Esophagus squamous epithelium (tissue), 5 donors: Measurements from ENCODE around the gene FNDC8. TPM values are rescaled to one million over a fixed set of nuclear protein-coding genes. Genes with fewer than 3 reads are reported as not detected.

Experiments used
- DNase-seq: peaks from one replicate; lab custom pipeline; 2025; lab: John Stamatoyannopoulos, UW
- H3K27ac ChIP-seq, 4 donors: fragments of 200-600 bp; sonication (generic); one replicate each; pipeline ENCODE4 v1.5.1; 2016 to 2019; ENCODE audit warnings: mild to moderate bottlenecking in 1 of 4
- H3K27me3 ChIP-seq, 4 donors: fragments of 200-600 bp; sonication (generic); 1 replicate in 3 of 4; 2 replicates in 1 of 4; pipeline versions ENCODE4 v1.5.1 to v1.6.0; 2017 to 2021; ENCODE audit warnings: antibody characterized with exemption in 1 of 4
- H3K36me3 ChIP-seq, 3 donors: fragments of 200-600 bp; sonication (generic); one replicate each; pipeline ENCODE4 v1.5.1; 2016 to 2019
- H3K4me1 ChIP-seq, 3 donors: fragments of 200-600 bp; sonication (generic); one replicate each; pipeline ENCODE4 v1.5.1; 2017 to 2019
- H3K4me3 ChIP-seq, 4 donors: fragments of 200-600 bp; sonication (generic); 1 replicate in 3 of 4; 2 replicates in 1 of 4; pipeline ENCODE4 v1.5.1; 2016 to 2019; ENCODE audit warnings: mild to moderate bottlenecking in 2 of 4, moderate library complexity in 1 of 4
- H3K9me3 ChIP-seq, 3 donors: fragments of 200-600 bp; sonication (generic); one replicate each; pipeline ENCODE4 v1.5.1; 2016 to 2019
- CTCF ChIP-seq, 6 experiments: fragments of 450-650 bp in 4 of 6; fragments of 200-600 bp in 2 of 6; sonication (generic) in 2 of 6; IDR thresholded peaks; one replicate each; pipeline ENCODE4 v1.5.1; 2016 to 2019; ENCODE audit warnings: antibody characterized with exemption in 6 of 6, mild to moderate bottlenecking in 4 of 6, moderate library complexity in 4 of 6
- POLR2A ChIP-seq, 4 donors: fragments of 450-650 bp; IDR thresholded peaks; one replicate each; pipeline ENCODE4 v1.6.1; 2017; ENCODE audit warnings: antibody characterized with exemption in 4 of 4, mild to moderate bottlenecking in 4 of 4, moderate library complexity in 3 of 4
- WGBS, 2 donors: methylation state at CpG; one replicate each; pipeline ENCODE4 v1.1.5; 2018; 5-methylcytosine and 5-hydroxymethylcytosine counted together
- intact Hi-C: fragments of 100-400 bp; cut with DNase I; formaldehyde crosslinking; loops from one replicate; pipeline ENCODE4 v1.15.0; 2022
- total RNA-seq, 4 donors: library from RNA; depleted of rRNA; stranded (reverse); fragments of >200 nt; gene quantifications; one replicate each; pipeline ENCODE4 v1.1.0, GENCODE V29; 2016
- donor health status: DM: yes; HTN: yes; CAD: no.

The FNDC8 gene
- total RNA-seq, 4 donors from 2014 or later = not detected

GRCh38 chr17:35119370-35120165, 1.8 kb upstream of the FNDC8 start, which contains the start of gene RAD51D:
Gene RAD51D, minus strand, starts transcription at chr17:35119860. Its CDS starts 247 bp downstream, at chr17:35119613.
- WGBS, 2 donors = 1 to 3% methylated on average over 12 to 16 of the region's 72 CpGs
- Histone ChIP-seq H3K4me1 (peaks cover 6 to 35% (median 11%) of the 10 kb centered on the region in 3 donors), H3K27ac (peak within 1 kb of the TSS; percentile 79 to 87 (median 82)), H3K9me3 (no peaks in the 10 kb centered on the region), H3K36me3 (no peaks in the 10 kb centered on the region), H3K4me3 (peak within 1 kb of the TSS; percentile 63 to 88 (median 69)), H3K27me3 (no peaks in the 10 kb centered on the region)
- no peak for DNase-seq
- intact Hi-C loops = loop anchor here (5.0 to 10.0 kb wide), 3 partner anchors 122 to 695 kb away; no protein-coding TSS in a partner anchor
- TF ChIP-seq POLR2A (IDR thresholded peaks at IDR 0.05) = no peak
- peak; percentile 85 to 99 (median 97) for TF ChIP-seq CTCF (IDR thresholded peaks at IDR 0.05)

GRCh38 chr17:35127751-35128514, 6.5 kb downstream of the FNDC8 start:
- intact Hi-C loops = loop anchor here (10.0 kb wide), 2 partner anchors 583 to 703 kb away; no protein-coding TSS in a partner anchor
- peak overlapping the region in 2 of 4 donors; percentile 42 to 80 for H3K27ac ChIP-seq

GRCh38 chr17:35129154-35129972, 7.9 kb downstream of the FNDC8 start:
- WGBS, 2 donors = 68 to 74% methylated on average over 3 to 4 of the region's 11 CpGs
- intact Hi-C loops = loop anchor here (10.0 kb wide), 2 partner anchors 585 to 705 kb away; no protein-coding TSS in a partner anchor
- no peaks in the 10 kb centered on the region for H3K9me3 ChIP-seq
- TF ChIP-seq CTCF (IDR thresholded peaks at IDR 0.05) = no peak
- TF ChIP-seq POLR2A (IDR thresholded peaks at IDR 0.05) = no peak
- H3K36me3 ChIP-seq = peaks cover 15 to 39% (median 23%) of the 10 kb centered on the region in 3 donors
- H3K4me1 ChIP-seq = peaks cover 0 to 5% (median 0%) of the 10 kb centered on the region in 3 donors
- H3K27me3 ChIP-seq = no peaks in the 10 kb centered on the region
- H3K27ac ChIP-seq = peak overlapping the region in 2 of 4 donors; percentile 42 to 63
- DNase-seq = no peak
- no peak overlapping the region for H3K4me3 ChIP-seq

More at GRCh38 chr17:35127751-35128514, 6.5 kb downstream of the FNDC8 start:
- no peak for DNase-seq
- Histone ChIP-seq H3K27me3 (no peaks in the 10 kb centered on the region), H3K9me3 (no peaks in the 10 kb centered on the region), H3K4me1 (peaks cover 0 to 5% (median 0%) of the 10 kb centered on the region in 3 donors), H3K4me3 (no peak overlapping the region), H3K36me3 (peaks cover 10 to 25% (median 11%) of the 10 kb centered on the region in 3 donors)
- TF ChIP-seq POLR2A (IDR thresholded peaks at IDR 0.05) = no peak
- no peak for TF ChIP-seq CTCF (IDR thresholded peaks at IDR 0.05)
- WGBS, 2 donors = 79 to 89% methylated on average over 11 of the region's 11 CpGs

GRCh38 chr17:35129973-35130351, 8.5 kb downstream of the FNDC8 start:
- intact Hi-C loops = loop anchor here (10.0 kb wide), 2 partner anchors 585 to 705 kb away; no protein-coding TSS in a partner anchor
- DNase-seq = no peak
- Histone ChIP-seq H3K4me1 (peaks cover 0 to 5% (median 0%) of the 10 kb centered on the region in 3 donors), H3K9me3 (no peaks in the 10 kb centered on the region), H3K36me3 (peaks cover 20 to 45% (median 28%) of the 10 kb centered on the region in 3 donors), H3K27me3 (no peaks in the 10 kb centered on the region), H3K27ac (no peak overlapping the region), H3K4me3 (no peak overlapping the region)
- 62 to 92% methylated on average over 2 to 5 of the region's 5 CpGs for WGBS, 2 donors
- TF ChIP-seq CTCF (IDR thresholded peaks at IDR 0.05) = no peak
- TF ChIP-seq POLR2A (IDR thresholded peaks at IDR 0.05) = no peak
